ENCODE measurements around the gene ENO4.

Gene ENO4

GRCh38 chr10:116888380-116889055, 39.2 kb downstream of the ENO4 start:
- TF ChIP-seq FOXK2 (IDR thresholded peaks at IDR 0.05): no peak
- no peak for TF ChIP-seq FOXA1 (IDR thresholded peaks at IDR 0.05)
- no peak for TF ChIP-seq ZNF384 (IDR thresholded peaks at IDR 0.05)
- TF ChIP-seq SP1 (IDR thresholded peaks at IDR 0.05): no peak
- no peak for TF ChIP-seq L3MBTL2 (conservative IDR thresholded peaks at IDR 0.05)
- TF ChIP-seq HDGF (IDR thresholded peaks at IDR 0.05; ENCODE audit: borderline replicate concordance): no peak
- no peak for TF ChIP-seq FOXM1 (IDR thresholded peaks at IDR 0.05; ENCODE audit: borderline replicate concordance)
- no peak for TF ChIP-seq NFRKB (IDR thresholded peaks at IDR 0.05)
- TF ChIP-seq PKNOX1 (IDR thresholded peaks at IDR 0.05): no peak
- TF ChIP-seq TARDBP (IDR thresholded peaks at IDR 0.05): no peak
- TF ChIP-seq LEF1 (IDR thresholded peaks at IDR 0.05; ENCODE audit: borderline replicate concordance): no peak
- TF ChIP-seq BHLHE40 (IDR thresholded peaks at IDR 0.05; ENCODE audit: borderline replicate concordance): no peak
- no peak for DNase-seq (ENCODE audit: extremely low spot score)
- POLR2A ChIA-PET: no interaction called here
- CTCF ChIA-PET: interaction anchor here (0.6 kb wide), 1 partner anchor 81 kb away, joined by 3 read pairs; no protein-coding TSS in a partner anchor

- POLR2A ChIA-PET: no interaction called here
Measured at GRCh38 chr10:116889066-116889465, 39.8 kb downstream of the ENO4 start.

GRCh38 chr10:116891208-116891607, 41.9 kb downstream of the ENO4 start:
- TF ChIP-seq HDGF (IDR thresholded peaks at IDR 0.05; ENCODE audit: borderline replicate concordance) (no peak), FOXA1 (IDR thresholded peaks at IDR 0.05) (no peak), FOXK2 (IDR thresholded peaks at IDR 0.05) (no peak), PKNOX1 (IDR thresholded peaks at IDR 0.05) (no peak), BHLHE40 (IDR thresholded peaks at IDR 0.05; ENCODE audit: borderline replicate concordance) (no peak), SUZ12 (IDR thresholded peaks at IDR 0.05) (no peak), LEF1 (IDR thresholded peaks at IDR 0.05; ENCODE audit: borderline replicate concordance) (no peak), L3MBTL2 (conservative IDR thresholded peaks at IDR 0.05) (no peak), TARDBP (IDR thresholded peaks at IDR 0.05) (no peak), CTBP1 (IDR thresholded peaks at IDR 0.05; ENCODE audit: borderline replicate concordance) (no peak), ZNF384 (IDR thresholded peaks at IDR 0.05) (no peak), NFRKB (IDR thresholded peaks at IDR 0.05) (no peak), FOXM1 (IDR thresholded peaks at IDR 0.05; ENCODE audit: borderline replicate concordance) (no peak), ARNT (IDR thresholded peaks at IDR 0.05) (no peak), SP1 (IDR thresholded peaks at IDR 0.05) (no peak), ELF4 (IDR thresholded peaks at IDR 0.05) (no peak)
- peak; percentile 64 for DNase-seq (ENCODE audit: extremely low spot score)
- ChIA-PET POLR2A (no interaction called here), CTCF (interaction anchor here (0.6 kb wide), 1 partner anchor 116 kb away, joined by 3 read pairs; no protein-coding TSS in a partner anchor)

More at GRCh38 chr10:116889066-116889465, 39.8 kb downstream of the ENO4 start:
- DNase-seq (ENCODE audit: extremely low spot score): no peak
- no peak for TF ChIP-seq L3MBTL2 (conservative IDR thresholded peaks at IDR 0.05)
- no peak for TF ChIP-seq FOXK2 (IDR thresholded peaks at IDR 0.05)
- no peak for TF ChIP-seq FOXA1 (IDR thresholded peaks at IDR 0.05)
- TF ChIP-seq SUZ12 (IDR thresholded peaks at IDR 0.05): no peak
- no peak for TF ChIP-seq BHLHE40 (IDR thresholded peaks at IDR 0.05; ENCODE audit: borderline replicate concordance)
- TF ChIP-seq SP1 (IDR thresholded peaks at IDR 0.05): no peak
- TF ChIP-seq NFRKB (IDR thresholded peaks at IDR 0.05): no peak
- no peak for TF ChIP-seq PKNOX1 (IDR thresholded peaks at IDR 0.05)
- no peak for TF ChIP-seq ARNT (IDR thresholded peaks at IDR 0.05)
- TF ChIP-seq TARDBP (IDR thresholded peaks at IDR 0.05): no peak
- TF ChIP-seq CTBP1 (IDR thresholded peaks at IDR 0.05; ENCODE audit: borderline replicate concordance): no peak
- no peak for TF ChIP-seq LEF1 (IDR thresholded peaks at IDR 0.05; ENCODE audit: borderline replicate concordance)
- no peak for TF ChIP-seq HDGF (IDR thresholded peaks at IDR 0.05; ENCODE audit: borderline replicate concordance)
- no peak for TF ChIP-seq FOXM1 (IDR thresholded peaks at IDR 0.05; ENCODE audit: borderline replicate concordance)
- no peak for TF ChIP-seq ZNF384 (IDR thresholded peaks at IDR 0.05)
- no peak for TF ChIP-seq ELF4 (IDR thresholded peaks at IDR 0.05)
- CTCF ChIA-PET: no interaction called here

GRCh38 chr10:116892907-116893685, 43.8 kb downstream of the ENO4 start:
- no peak for TF ChIP-seq NFRKB (IDR thresholded peaks at IDR 0.05)
- TF ChIP-seq PKNOX1 (IDR thresholded peaks at IDR 0.05): no peak
- TF ChIP-seq SP1 (IDR thresholded peaks at IDR 0.05): no peak
- no peak for TF ChIP-seq ELF4 (IDR thresholded peaks at IDR 0.05)
- TF ChIP-seq ARNT (IDR thresholded peaks at IDR 0.05): no peak
- no peak for TF ChIP-seq LEF1 (IDR thresholded peaks at IDR 0.05; ENCODE audit: borderline replicate concordance)
- no peak for TF ChIP-seq BHLHE40 (IDR thresholded peaks at IDR 0.05; ENCODE audit: borderline replicate concordance)
- TF ChIP-seq SUZ12 (IDR thresholded peaks at IDR 0.05): no peak
- no peak for TF ChIP-seq FOXK2 (IDR thresholded peaks at IDR 0.05)
- TF ChIP-seq HDGF (IDR thresholded peaks at IDR 0.05; ENCODE audit: borderline replicate concordance): no peak
- no peak for TF ChIP-seq FOXM1 (IDR thresholded peaks at IDR 0.05; ENCODE audit: borderline replicate concordance)
- no peak for TF ChIP-seq L3MBTL2 (conservative IDR thresholded peaks at IDR 0.05)
- TF ChIP-seq FOXA1 (IDR thresholded peaks at IDR 0.05): no peak
- no peak for TF ChIP-seq CTBP1 (IDR thresholded peaks at IDR 0.05; ENCODE audit: borderline replicate concordance)
- no peak for TF ChIP-seq ZNF384 (IDR thresholded peaks at IDR 0.05)
- no peak for TF ChIP-seq TARDBP (IDR thresholded peaks at IDR 0.05)
- ChIA-PET POLR2A (no interaction called here), CTCF (no interaction called here)
- peak; percentile 37 for DNase-seq (ENCODE audit: extremely low spot score)
